Ammon's horn (tissue), 1 donor: Measurements from ENCODE around the gene ACER1.
"Not testable (repeated sequence)": the region's sequence is repeated elsewhere in the genome, so short reads cannot be mapped to it uniquely, and the experiment has no call there.

Experiments used
- DNase-seq: peaks from one replicate; pipeline ENCODE4 v3.0.0-alpha.2; 2016; ENCODE audit warnings: low spot score

ACER1 gene

GRCh38 chr19:6333439-6333838 is at the start of gene ACER1:
TSS of gene ACER1 (minus strand) at chr19:6333612. CDS start at chr19:6333551, 61 bp downstream.
- DNase-seq: no peak

DNA sequence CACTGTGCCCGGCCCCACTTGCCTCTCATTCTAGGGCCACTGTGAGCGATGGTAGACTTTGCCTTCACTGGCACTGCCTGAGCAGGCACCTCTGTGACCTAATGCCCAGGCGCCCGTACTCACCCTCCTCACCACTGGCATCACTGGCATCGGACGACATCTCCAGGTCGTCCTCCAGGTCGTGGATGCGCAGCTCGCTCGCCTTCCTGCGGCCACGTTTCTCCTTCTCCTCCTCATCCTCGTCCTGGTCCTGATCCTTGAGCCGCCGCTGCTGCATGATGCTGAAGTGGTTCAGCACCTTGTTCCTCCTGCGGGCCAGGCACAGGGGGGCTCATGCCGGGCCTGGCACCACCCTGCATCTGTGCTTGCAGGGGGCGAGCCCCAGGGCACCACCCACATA is 49.8 kb upstream of the ACER1 start:
- no peak for DNase-seq

- no peak for DNase-seq
These were observed 47.8 kb upstream of the ACER1 start for GRCh38 chr19:6381030-6381750.

GRCh38 chr19:6379744-6380143 is 46.3 kb upstream of the ACER1 start:
- DNase-seq: no peak

DNA sequence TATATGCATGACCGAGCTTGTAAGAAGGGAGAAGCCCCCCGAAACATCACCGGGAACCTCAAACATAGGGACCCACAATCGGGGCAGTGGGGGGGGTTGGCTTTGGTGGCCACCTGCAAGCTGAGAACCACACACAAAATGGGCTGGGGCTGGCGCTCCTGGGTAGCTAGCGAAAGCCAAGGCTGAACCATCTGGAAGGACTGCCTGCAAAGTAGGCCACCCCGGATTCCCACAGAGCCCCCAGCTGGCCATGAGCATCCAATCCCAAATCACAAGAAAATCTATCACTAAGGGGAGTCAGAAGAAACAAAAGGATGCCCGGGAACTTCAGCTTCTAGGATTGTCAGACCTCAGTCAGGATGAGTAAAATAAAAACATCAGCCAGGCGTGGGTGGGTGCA is 45.1 kb upstream of the ACER1 start:
- DNase-seq: no peak

- DNase-seq: no peak
These were observed 44.6 kb upstream of the ACER1 start for GRCh38 chr19:6378041-6378440.

DNA sequence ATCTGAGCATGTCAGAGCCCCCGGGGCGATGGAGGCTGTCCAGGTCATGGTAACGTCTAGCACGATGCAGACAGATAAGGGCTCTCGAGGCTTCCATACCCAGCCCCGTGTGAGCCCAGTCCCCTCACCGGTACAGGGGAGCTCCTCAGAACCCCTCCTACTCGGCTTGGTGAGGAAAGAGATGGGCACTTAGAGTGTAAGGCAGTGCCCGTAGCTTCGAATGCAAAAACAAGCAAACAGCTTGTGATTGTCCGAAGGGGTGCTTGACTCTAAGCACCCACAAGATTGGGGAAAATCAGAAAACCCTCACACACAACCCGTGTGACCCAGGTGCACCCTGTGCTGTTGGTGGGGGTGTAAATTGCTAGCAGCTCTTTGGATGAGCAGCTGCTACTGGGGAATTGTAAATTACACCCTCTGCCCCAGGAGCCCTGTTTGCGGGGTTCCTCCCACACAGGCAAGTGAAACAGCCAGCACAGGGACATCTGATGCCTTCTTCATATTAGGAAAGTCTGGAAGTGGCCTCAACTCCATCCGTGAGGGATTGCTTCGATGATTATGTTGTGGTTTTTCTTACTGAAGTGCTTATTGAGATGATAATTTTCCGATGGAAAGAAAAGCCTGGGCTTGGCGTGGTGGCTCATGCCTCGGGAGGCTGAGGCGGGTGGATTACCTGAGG is 43.2 kb upstream of the ACER1 start:
- DNase-seq: no peak

- no peak for DNase-seq
These were observed 42.1 kb upstream of the ACER1 start, which contains the start of gene PSPN for GRCh38 chr19:6375411-6376010. TSS of gene PSPN (minus strand) at chr19:6375933. CDS start at chr19:6375849, 84 bp downstream.

DNA sequence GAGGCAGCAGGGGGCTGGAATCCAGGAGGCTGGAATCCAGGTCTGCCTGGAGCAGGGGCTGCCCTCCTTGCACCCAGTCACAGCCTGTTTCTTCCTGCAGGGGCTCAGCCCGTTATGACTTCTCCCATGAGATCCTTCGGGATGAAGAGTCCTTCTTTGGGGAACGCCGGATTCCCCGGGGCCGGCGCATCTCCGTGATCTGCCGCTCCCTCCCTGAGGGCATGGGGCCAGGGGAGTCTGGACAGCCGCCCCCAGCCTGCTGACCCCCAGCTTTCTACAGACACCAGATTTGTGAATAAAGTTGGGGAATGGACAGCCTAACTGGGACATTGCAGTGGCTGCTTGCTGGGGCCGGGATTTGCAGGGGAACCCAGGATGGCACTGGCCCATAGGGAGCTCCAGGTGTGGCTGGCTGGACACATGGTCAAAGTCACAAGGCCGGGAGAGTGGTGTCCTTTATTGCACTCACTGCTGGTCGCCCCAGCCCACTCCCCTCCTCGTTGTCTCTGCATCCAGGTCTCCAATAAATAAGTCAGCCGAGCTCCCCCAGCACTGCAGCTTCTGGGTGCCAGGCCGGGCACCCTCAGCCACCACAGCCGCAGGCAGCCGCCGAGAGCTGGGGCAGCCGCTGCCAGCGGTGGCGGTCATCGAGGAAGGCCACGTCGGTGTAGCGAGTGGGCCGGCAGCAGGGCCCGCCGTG is 41.4 kb upstream of the ACER1 start:
- DNase-seq: no peak

- no peak for DNase-seq
These were observed 40.8 kb upstream of the ACER1 start for GRCh38 chr19:6374161-6374709.

GRCh38 chr19:6373813-6374108 is 40.3 kb upstream of the ACER1 start:
- no peak for DNase-seq

DNA sequence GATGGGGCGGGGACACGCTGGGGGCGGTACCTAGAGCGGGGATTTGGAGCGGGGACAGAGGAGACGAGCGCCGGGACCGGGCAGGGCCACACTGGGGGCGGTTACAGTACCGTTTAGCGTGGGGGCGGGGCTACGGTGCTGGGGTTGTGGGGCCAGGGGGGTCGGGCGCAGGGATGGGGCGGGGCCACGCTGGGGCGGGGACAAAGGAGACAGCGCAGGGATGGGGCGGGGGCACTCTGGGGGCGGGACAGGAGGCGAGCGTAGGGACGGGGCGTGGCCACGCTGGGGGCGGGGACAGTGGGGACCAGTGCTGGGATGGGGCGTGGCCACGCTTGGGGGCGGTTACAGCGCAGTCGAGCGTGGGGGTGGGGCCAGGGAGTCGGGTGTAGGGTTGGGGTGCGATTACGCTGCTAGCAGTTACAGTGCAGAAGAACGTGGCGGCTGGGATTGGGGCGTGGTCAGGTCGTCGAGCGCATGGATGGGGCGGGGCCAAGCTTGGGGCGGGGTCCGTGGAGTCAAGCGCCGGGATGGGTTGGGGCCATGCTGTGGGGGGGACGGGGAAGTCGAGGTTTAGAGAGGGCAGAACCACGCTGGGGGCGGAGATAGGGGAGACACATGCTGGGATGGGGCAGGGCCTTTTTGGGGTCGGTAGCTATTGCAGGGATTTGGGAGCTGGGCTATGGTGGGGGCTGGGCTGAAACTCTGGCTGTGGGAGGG is 39.8 kb upstream of the ACER1 start:
- peak; percentile 99 for DNase-seq

- DNase-seq: peak; percentile 100
These were observed 39.2 kb upstream of the ACER1 start, which contains the start of gene ALKBH7 for GRCh38 chr19:6372594-6373095. TSS of gene ALKBH7 (plus strand) at chr19:6372794. CDS start at chr19:6372821, 27 bp downstream.

- DNase-seq: no peak
These were observed 30.9 kb upstream of the ACER1 start for GRCh38 chr19:6364353-6364752.

- DNase-seq: no peak
These were observed 29.0 kb upstream of the ACER1 start for GRCh38 chr19:6362351-6362801.

- DNase-seq: no peak
These were observed 28.6 kb upstream of the ACER1 start for GRCh38 chr19:6362027-6362350.

DNA sequence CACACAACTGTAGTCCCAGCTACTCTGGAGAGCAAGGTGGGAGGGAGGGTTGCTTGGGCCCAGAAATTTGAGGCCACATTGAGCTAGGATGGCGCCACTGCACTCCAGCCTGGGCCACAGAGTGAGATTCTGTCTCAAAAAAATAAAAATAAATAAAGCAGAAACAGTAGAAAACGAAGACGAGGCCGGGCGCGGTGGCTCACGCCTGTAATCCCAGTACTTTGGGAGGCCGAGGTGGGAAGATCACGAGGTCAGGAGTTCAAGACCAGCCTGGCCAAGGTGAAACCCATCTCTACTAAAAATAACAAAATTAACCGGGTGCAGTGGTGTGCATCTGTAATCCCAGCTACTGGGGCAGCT is 27.4 kb upstream of the ACER1 start:
- not testable (repeated sequence) for DNase-seq

GRCh38 chr19:6360445-6360844 is 27.0 kb upstream of the ACER1 start:
- DNase-seq: not testable (repeated sequence)

DNA sequence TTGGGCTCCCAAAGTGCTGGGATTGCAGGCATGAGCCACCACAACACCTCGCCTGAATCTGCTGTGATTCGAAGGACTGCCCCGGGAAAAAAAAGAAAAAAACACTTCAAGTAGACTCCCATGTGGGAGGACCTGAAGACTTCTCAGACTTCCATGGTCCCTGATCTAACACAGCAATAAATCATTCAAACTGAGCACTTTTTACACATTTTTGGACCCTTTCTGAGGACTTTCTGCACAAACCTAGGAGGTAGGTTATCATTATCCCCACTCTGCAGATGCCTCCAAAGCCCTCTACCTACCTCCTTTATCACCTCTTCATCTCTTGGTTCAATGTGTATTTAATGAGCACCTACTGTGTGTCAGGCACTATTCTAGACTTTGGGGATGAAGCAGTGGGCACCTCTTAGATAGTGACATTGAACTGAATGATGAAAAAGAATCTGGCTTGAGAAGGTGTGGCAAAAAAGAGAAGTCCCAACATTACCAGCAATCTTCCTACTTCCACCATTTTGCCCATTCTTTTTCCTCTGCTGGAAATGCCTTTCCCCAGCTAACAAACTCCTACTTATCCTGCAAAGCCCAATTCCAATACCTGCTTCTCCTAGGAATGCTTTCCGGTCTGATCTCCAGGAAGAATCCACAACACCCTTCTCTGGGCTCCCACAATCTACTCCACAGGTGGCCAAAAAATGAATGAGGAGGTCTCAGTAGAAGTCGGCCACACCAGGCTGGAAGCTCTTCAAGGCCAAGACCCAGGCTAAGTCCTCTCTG is 26.3 kb upstream of the ACER1 start:
- DNase-seq: no peak

GRCh38 chr19:6358003-6358402 is 24.6 kb upstream of the ACER1 start:
- no peak for DNase-seq

DNA sequence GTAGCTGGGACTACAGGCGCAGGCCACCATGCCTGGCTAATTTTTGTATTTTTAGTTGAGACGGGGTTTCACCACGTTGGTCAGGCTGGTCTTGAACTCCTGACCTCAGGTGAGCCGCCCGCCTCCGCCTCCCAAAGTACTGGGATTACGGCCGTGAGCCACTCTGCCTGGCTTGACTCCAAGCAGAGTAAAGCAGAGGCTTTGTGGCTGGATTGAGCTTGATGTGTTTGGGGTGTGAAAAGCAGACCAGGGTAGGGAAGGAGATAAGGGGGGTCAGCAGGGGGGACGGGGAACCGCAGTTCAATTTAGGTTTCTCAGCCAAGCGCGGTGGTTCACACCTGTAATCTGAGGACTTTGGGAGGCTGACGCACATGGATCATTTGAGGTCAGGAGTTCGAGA is 23.8 kb upstream of the ACER1 start:
- DNase-seq: no peak
